HG03196 (cell line): ENCODE results near the gene TPRA1.
"Not testable (repeated sequence)": the region's sequence is repeated elsewhere in the genome, so short reads cannot be mapped to it uniquely, and the experiment has no call there.

Experiments
- ATAC-seq: cut with Tn5 transposase; IDR thresholded peaks from one replicate; pipeline ENCODE4 v1.9.1; 2021; ENCODE audit not compliant: unreplicated experiment

TPRA1 gene

GRCh38 chr3:127539366-127540060 is 51.0 kb downstream of the TPRA1 start:
- ATAC-seq = no peak

GRCh38 chr3:127538569-127538968 is 52.0 kb downstream of the TPRA1 start:
- ATAC-seq = no peak

DNA sequence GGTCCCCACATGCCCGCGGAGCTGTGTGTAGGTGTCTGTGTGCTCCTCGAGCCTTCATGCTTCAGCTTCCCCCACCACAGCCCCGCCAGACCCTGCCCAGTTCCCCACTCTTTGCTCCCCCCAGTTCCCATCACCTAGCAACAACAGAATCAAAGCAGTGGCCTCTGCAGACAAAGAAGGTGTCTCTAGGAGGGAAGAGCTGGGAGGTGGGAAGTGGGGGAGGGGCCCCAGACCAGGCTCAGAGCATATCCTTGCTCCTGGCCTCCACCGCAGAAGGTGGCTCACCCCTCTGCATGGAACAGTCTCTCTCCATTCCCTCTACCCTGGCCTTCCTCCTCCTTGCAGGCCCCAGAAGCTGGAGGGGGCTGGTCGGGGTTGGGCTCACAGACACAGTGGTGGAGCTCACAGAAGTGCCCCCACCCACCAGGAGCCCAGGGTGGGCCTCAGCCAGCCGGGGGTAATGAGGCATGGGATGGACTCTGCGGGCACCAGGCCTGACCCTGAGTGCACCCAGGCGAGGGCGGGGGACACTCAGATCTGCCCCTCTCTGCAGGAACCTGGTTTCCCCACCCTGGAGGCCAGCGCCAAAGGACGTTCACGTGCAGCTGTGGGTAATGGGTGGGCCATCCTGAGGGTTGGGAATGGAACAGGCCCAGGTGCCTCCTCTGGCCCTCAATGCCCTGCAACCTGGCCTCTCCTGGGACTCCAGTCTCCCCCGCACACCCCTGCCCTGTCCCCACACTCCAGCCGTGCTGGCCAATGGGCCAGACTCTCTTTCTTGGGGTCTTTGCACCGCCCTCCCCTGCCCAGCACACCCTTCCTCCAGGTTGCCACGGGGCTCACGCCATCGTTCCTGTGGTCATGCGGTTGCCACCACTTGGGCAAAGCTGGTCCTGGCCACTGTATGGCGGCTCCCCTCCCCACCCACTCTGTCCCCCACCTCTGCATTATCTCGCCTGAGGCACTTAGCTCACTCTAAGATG is 53.4 kb downstream of the TPRA1 start:
- ATAC-seq = no peak

- ATAC-seq = no peak
These were observed 54.4 kb downstream of the TPRA1 start for GRCh38 chr3:127535901-127536829.

DNA sequence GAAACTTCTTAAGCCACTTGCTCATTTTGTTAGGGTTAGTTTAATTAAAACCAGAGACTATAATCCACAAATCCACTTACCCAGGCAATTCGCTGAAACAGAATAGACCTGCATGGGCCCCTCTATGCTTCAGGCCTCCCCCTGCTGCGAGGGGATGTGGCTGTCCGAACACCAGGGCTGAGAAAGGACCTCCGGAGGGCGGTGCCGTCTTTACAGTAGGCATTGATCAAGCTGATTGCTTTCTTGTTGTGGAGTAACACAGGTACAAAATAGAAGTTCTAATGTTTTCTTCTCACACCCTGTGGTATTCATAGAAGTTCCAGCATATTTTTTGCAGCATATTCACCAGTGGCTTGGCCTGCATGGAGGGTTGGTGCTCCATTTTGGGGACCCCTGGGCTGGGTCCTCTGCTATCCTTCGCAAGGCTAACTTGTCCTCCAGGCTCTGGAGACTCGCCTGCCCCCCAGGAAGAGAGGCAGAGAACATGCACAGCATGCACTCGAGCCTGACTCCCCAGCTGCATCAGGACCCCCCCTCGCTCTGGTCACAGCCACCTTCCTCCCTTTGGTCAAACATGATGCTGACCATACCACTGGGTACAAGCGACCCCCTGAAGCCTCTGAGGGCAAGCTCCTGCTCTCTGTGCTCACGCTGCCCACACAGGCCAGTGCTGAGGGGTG is 55.3 kb downstream of the TPRA1 start:
- no peak for ATAC-seq

DNA sequence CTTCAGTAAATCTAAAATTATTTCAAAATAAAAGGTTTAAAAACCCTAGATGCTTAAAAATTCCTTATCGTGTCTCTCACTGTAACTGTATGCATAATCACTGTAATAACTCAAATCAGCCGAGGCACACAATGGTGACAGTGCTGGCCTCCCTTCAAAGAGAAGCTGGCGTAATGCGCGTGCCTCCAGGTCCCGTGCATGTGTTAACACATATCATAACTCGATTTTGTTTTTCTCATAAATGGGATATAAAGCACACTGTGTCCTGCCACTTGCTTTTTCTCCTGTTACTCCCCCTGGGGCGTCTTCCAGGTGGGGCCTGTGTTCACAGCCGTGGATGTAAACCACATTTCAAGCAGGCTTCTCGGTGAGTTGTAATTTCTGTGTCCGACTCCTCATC is 56.0 kb downstream of the TPRA1 start:
- ATAC-seq = no peak

GRCh38 chr3:127534161-127534451 is 56.4 kb downstream of the TPRA1 start:
- no peak for ATAC-seq

- no peak for ATAC-seq
These were observed 57.9 kb downstream of the TPRA1 start for GRCh38 chr3:127532561-127533203.

DNA sequence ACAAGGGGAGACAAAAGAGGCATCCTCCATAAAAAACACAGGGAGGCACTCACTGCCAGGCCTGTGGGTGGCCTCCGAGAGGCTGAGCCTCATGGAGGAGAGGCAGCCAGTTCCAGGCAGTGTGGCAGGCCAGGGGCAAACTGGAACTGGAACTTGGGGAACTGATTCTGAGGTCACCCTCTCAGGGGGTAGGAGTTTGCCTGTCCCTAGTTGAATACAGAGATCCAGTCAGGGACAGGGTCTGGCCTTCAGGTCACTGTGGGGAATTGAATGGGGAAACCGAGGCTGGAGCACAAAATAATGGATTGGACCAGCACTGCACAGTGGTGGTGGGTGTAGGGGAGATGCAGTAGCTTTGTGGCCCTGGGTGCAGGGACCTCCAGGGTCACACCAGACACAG is 58.7 kb downstream of the TPRA1 start:
- no peak for ATAC-seq

DNA sequence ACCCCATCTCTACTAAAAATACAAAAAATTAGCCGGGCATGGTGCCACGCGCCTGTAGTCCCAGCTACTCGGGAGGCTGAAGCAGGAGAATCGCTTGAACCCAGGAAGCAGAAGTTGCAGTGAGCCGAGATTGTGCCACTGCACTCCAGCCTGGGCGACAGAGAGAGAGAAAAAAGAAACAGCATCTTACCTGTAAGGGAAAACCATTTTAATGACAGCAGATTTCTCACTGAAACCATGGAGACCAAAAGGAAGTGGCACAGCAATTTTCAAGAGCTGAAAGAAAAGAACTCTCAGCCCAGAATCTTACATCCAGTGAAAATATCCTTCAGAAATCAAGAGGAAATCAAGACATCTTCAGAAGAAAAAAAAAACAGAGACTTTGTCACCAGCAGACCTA is 59.7 kb downstream of the TPRA1 start:
- not testable (repeated sequence) for ATAC-seq

DNA sequence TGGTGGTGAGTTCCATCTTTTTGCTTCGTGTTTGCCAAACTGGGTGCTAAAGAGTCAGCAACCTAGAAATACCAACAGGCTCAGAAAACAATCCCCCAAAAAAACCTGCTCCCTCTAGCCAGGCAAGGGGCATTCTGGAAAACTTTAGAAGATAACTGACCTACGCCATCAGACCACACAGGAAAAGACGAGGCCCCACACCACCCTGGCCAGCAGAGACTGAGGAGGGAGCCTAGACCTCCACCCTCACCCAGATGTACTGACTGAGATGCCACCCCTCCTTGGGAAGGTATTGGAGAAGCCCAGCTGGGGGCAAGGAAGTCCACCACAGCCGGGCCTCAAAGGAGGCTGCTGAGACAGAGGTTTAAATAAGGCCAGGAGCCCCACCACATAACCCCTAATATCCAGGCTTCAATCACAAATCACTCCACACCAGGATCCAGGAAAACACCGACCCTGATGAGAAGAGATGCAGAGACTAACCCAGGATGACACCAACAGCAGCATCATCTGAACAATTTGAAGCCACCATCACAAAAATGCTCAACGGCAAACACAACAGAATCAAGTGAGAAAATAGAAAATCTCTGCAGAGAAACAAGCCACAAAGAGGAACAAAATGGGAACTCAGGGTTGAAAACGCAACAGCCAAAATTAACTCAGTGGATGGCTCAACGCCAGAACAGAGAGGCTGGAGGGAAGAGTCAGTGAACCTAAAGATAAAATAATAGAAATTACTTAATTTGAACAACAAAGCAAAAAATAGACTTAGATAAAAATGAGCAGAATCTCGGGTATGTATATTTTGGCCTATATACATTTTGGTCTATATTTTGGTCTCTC is 61.0 kb downstream of the TPRA1 start:
- no peak for ATAC-seq

DNA sequence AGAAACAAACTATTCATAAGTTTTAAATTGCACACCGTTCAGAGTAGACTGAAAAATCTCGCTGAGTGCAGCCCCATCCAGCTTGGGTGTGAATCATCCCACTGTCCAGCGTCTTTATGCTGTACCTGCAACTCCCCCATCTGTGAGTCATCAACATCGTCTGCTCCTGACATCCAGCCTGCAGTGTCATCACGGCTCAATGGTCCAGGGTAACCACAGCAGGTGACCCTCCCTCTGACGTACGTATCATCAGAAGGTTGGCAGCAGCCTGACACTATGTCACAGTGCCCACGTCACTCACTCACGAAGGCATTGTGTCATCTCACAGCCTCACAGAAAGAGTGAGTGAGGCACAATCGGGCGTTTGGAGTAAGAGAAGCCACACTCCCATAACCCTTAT is 65.2 kb downstream of the TPRA1 start:
- no peak for ATAC-seq

- no peak for ATAC-seq
These were observed 66.1 kb downstream of the TPRA1 start for GRCh38 chr3:127524296-127524896.
